Uterus (tissue), 2 donors: ENCODE measurements around the gene TCHH.

Experiments
- POLR2A ChIP-seq, 2 donors: fragments of 450-650 bp; IDR thresholded peaks; one replicate each; pipeline ENCODE4 v1.6.1; 2016; ENCODE audit warnings: antibody characterized with exemption in 2 of 2, mild to moderate bottlenecking in 1 of 2, moderate library complexity in 1 of 2
- TF ChIP-seq, protein P1 (sequence below), 4 experiments: fragments of 200-600 bp in 2 of 4; fragments of 450-650 bp in 2 of 4; sonication (generic) in 2 of 4; IDR thresholded peaks; one replicate each; pipeline ENCODE4 v1.5.1; 2016 to 2019; ENCODE audit warnings: antibody characterized with exemption in 4 of 4, mild to moderate bottlenecking in 2 of 4, moderate library complexity in 1 of 4

DNA sequence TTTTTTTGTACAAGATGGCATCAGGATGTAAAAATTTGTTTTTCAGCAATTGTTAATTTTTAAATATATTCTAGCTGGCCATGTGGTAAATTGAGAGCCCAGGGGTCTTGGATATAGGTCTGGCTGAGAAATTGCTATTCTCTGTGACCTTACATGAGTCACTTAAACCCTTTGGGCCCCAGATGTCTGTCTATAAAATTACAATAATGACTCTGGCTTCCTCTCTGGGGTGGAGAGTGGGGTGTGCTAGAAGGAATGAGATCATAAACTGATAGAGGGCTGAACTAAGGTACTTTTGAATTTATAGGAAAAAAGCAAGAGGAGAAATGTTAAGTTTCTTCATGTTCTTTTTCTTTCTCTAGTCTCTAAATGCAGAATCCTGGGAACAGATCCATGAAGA lies 12.4 kb upstream of the TCHH start:
- TF ChIP-seq, protein P1, sequence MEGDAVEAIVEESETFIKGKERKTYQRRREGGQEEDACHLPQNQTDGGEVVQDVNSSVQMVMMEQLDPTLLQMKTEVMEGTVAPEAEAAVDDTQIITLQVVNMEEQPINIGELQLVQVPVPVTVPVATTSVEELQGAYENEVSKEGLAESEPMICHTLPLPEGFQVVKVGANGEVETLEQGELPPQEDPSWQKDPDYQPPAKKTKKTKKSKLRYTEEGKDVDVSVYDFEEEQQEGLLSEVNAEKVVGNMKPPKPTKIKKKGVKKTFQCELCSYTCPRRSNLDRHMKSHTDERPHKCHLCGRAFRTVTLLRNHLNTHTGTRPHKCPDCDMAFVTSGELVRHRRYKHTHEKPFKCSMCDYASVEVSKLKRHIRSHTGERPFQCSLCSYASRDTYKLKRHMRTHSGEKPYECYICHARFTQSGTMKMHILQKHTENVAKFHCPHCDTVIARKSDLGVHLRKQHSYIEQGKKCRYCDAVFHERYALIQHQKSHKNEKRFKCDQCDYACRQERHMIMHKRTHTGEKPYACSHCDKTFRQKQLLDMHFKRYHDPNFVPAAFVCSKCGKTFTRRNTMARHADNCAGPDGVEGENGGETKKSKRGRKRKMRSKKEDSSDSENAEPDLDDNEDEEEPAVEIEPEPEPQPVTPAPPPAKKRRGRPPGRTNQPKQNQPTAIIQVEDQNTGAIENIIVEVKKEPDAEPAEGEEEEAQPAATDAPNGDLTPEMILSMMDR (IDR thresholded peaks at IDR 0.05): no peak
- TF ChIP-seq POLR2A (IDR thresholded peaks at IDR 0.05): no peak
